GM13977 (cell line): ENCODE data around the gene CRAMP1.

Experiments used
- DNase-seq: peaks from one replicate; pipeline ENCODE4 v3.0.0; 2012; ENCODE audit warnings: low spot score
- in situ Hi-C: fragments of 300-500 bp; cut with MboI; formaldehyde crosslinking; loops from one replicate; pipeline ENCODE4 v1.12.0; 2022; ENCODE audit warnings: low sequenced_read_pairs, low pct_unique_long_range_greater_than_20kb, mixed read lengths, inconsistent platforms; ENCODE audit not compliant: unreplicated experiment
- TF ChIP-seq, protein P1 (sequence below): IDR thresholded peaks from 2 replicates; pipeline ENCODE4 v1.5.1; 2012; ENCODE audit warnings: mild to moderate bottlenecking, control low read depth; ENCODE audit not compliant: insufficient read depth; ENCODE audit errors: extremely low read depth, missing control alignments

Gene CRAMP1, protein sequence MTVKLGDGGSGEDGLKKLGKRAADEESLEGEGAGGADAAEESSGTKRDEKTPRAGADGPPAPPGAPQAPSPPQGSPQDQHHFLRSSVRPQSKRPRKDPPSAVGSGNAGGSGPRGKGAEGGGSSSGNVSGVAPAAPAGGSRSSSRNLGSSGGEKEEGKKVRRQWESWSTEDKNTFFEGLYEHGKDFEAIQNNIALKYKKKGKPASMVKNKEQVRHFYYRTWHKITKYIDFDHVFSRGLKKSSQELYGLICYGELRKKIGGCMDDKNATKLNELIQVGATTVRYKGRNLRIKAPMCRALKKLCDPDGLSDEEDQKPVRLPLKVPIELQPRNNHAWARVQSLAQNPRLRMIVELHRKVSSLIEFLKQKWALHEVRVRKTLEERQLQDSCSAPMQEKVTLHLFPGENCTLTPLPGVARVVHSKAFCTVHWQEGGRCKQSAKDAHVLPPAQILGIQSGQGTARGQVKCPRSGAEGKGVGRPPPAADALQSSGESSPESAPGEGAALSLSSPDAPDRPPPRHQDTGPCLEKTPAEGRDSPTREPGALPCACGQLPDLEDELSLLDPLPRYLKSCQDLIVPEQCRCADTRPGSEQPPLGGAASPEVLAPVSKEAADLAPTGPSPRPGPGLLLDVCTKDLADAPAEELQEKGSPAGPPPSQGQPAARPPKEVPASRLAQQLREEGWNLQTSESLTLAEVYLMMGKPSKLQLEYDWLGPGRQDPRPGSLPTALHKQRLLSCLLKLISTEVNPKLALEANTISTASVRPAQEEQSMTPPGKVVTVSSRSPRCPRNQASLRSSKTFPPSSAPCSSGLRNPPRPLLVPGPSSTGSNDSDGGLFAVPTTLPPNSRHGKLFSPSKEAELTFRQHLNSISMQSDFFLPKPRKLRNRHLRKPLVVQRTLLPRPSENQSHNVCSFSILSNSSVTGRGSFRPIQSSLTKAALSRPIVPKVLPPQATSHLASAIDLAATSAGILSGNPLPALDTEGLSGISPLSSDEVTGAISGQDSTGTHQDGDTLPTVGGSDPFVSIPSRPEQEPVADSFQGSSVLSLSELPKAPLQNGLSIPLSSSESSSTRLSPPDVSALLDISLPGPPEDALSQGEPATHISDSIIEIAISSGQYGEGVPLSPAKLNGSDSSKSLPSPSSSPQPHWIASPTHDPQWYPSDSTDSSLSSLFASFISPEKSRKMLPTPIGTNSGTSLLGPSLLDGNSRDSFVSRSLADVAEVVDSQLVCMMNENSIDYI (N-terminal part only)

DNA sequence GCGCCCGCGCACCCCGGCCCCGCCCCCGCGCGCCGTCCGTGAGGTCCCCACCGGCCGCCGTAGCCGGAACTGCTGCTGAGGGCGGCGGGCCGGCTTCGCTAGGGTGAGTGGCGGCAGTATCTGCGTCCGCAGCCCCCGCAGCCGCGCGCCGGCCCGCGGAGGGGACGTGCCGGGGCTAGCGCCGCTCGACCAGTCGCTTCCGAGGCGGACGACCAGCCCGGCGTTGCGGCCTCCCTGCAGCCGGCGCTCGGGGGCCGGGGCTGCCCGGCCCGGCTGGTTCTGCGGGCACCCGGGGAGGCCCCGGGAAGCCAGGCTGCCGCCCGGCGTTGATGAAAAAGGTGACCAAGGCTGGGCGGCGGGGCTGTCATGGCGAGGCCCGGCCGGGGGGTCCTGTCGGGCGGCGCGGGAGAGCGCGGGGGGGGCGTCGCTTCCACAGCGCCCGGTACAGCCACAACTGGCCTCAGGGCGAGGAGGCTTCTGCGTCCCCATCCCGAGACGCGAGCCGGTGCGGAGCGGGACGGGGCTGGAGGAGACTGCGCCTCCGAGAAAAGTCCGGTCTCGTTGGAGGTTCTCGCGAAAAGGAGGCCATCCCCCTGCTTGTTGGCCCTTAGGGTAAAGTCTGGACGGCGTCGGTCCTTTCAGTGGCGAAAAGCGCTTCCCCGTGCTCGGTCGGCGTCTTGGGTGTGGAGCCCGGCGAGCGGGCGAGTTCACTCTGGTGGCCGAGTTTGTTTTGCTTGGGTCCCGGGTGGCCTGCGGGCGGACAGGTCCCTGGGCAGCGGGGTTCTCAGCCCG is at the start of gene CRAMP1:
TSS of gene CRAMP1 (plus strand) at position 41 of the 792 bp plus-strand sequence. CDS start 2,280 bp downstream, outside the sequence.
- DNase-seq: peak; percentile 52
- TF ChIP-seq, protein P1, sequence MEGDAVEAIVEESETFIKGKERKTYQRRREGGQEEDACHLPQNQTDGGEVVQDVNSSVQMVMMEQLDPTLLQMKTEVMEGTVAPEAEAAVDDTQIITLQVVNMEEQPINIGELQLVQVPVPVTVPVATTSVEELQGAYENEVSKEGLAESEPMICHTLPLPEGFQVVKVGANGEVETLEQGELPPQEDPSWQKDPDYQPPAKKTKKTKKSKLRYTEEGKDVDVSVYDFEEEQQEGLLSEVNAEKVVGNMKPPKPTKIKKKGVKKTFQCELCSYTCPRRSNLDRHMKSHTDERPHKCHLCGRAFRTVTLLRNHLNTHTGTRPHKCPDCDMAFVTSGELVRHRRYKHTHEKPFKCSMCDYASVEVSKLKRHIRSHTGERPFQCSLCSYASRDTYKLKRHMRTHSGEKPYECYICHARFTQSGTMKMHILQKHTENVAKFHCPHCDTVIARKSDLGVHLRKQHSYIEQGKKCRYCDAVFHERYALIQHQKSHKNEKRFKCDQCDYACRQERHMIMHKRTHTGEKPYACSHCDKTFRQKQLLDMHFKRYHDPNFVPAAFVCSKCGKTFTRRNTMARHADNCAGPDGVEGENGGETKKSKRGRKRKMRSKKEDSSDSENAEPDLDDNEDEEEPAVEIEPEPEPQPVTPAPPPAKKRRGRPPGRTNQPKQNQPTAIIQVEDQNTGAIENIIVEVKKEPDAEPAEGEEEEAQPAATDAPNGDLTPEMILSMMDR: no peak
- in situ Hi-C loops: no loop called here

DNA sequence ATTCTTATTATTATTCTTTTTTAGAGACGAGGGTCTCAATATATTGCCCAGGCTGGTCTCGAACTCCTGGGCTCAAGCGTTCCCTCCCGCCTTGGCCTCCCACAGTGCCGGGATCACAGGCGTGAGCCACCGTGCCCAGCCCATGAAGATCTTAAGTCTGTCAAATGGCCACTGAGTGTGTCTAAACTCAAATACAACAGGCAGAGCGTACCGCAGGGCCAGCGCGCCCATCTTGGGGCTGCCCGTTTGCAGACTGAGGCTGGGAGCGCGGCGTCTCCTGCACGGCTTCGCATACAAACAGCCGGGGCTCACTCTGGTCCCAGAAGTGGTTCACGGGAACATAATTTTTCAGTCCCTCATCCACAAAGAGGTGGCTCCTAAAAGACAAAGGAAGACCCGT is 48.4 kb upstream of the CRAMP1 start:
- in situ Hi-C loops: no loop called here
- TF ChIP-seq, protein P1: no peak
- DNase-seq: no peak

DNA sequence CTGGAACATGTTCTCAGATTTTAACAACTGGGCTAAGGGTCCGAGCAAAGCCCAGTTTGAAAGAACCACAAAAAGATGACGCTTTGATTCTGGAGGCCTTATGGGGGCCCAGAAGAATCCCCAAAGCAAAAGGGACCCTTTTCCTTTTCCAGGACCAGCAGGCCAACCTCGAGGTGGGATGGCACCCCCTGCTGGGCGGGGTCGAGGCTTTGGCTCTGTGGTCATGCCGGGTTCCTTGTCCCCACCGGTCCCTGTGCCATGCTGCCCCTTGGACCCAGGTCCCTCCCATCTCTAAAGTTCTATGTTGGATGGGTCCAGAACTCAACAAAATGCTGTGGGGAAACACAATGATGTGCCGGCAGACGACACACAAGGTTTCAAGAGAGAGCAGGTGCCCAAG is 47.8 kb upstream of the CRAMP1 start:
- peak; percentile 46 for DNase-seq
- TF ChIP-seq, protein P1: peak; percentile 32
- in situ Hi-C loops: no loop called here

DNA sequence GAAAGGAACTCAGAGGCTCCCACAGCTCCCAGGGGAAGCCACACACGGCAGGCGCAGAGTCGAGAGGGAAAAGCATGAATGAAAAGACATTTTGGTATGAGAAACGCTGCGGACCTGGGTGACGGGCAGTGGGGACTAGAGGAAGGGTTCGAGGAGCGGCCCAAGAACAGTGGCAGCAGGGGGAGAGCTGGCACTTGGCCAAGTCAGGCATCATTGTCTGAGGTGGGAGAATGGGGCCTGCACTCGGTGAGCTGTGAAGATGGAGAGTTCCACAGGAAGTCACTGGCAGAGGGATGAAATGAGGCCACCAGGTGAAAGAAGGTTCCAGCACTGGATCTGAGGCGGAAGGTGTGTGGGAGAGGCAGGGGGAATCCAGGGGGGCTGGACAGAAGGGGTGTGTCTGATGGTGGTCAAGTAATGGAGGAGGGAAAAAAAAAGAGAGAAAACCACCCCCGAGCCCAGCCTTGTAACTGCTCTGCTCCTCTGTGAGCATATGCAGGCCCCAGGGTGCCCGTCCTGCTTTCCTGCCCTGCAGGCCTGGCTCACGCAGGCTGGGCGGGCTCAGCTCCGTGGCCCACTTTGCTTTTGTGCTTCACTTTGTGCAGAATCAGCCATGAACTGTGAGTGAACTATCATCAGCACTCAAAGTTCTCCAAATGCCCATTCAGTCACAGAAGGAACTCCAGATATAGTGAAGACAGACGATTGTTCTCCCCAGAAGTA is 46.9 kb upstream of the CRAMP1 start:
- TF ChIP-seq, protein P1: no peak
- DNase-seq: no peak
- in situ Hi-C loops: no loop called here

DNA sequence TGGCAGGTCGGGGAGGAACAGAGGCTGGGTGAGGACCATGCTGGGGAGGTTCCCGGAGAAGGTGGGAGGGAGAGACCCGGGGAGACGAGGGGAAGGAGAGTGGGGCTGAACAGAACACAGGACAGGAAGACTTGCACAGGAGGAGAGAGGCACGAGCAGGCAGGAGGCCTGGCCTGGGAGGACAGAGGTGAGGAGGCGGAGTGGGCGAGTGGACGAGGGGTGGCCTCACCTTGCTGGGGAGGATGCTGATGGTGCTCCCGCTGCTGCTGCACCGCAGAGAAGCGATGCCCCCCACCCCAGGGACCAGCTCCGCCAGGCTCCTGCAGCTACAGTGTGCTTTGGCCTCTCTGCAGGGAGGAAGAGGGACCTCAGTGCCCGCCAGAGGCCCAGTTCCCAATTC is 44.2 kb upstream of the CRAMP1 start:
- DNase-seq: no peak
- in situ Hi-C loops: no loop called here
- TF ChIP-seq, protein P1: no peak
